Neural crest cell (in vitro differentiated cells): ENCODE measurements around the gene SYNE2. TPM values are rescaled to one million over a fixed set of nuclear protein-coding genes. Genes with fewer than 3 reads are reported as not detected.
A peak's percentile ranks its signal among the peaks of the same experiment; 100 is the strongest.
"Not testable (repeated sequence)": the region's sequence is repeated elsewhere in the genome, so short reads cannot be mapped to it uniquely, and the experiment has no call there.

ENCODE experiments used
- DNase-seq: peaks from one replicate; pipeline ENCODE4 v3.0.0; 2021; ENCODE audit warnings: low read depth, mixed read lengths, low spot score
- H3K27ac Mint-ChIP-seq: one replicate; pipeline ENCODE4 v1.8.0; 2021; ENCODE audit warnings: mild to moderate bottlenecking, mixed read lengths; ENCODE audit not compliant: unreplicated experiment
- H3K27me3 Mint-ChIP-seq: 2 replicates; pipeline ENCODE4 v1.8.0; 2021; ENCODE audit warnings: low read depth, mild to moderate bottlenecking, mixed read lengths
- H3K36me3 Mint-ChIP-seq: 2 replicates; pipeline ENCODE4 v1.8.0; 2021; ENCODE audit warnings: low read depth, mild to moderate bottlenecking, mixed read lengths
- H3K4me1 Mint-ChIP-seq: 2 replicates; pipeline ENCODE4 v1.8.0; 2021; ENCODE audit warnings: mixed read lengths
- H3K4me3 Mint-ChIP-seq: one replicate; pipeline ENCODE4 v1.8.0; 2021; ENCODE audit warnings: mild to moderate bottlenecking, mixed read lengths
- H3K9me3 Mint-ChIP-seq: 2 replicates; pipeline ENCODE4 v1.8.0; 2021; ENCODE audit warnings: mixed read lengths
- CTCF ChIP-seq: fragments of 200-600 bp; sonication (generic); conservative IDR thresholded peaks from 2 replicates; pipeline ENCODE4 v1.5.0; 2021; ENCODE audit warnings: antibody characterized with exemption, mild to moderate bottlenecking
- total RNA-seq: library from RNA; stranded (reverse); gene quantifications from 2 replicates; pipeline ENCODE4 v1.2.1, GENCODE V29; 2021

The SYNE2 gene
- total RNA-seq, 1 donor from 2014 or later, result 84.8 TPM

DNA sequence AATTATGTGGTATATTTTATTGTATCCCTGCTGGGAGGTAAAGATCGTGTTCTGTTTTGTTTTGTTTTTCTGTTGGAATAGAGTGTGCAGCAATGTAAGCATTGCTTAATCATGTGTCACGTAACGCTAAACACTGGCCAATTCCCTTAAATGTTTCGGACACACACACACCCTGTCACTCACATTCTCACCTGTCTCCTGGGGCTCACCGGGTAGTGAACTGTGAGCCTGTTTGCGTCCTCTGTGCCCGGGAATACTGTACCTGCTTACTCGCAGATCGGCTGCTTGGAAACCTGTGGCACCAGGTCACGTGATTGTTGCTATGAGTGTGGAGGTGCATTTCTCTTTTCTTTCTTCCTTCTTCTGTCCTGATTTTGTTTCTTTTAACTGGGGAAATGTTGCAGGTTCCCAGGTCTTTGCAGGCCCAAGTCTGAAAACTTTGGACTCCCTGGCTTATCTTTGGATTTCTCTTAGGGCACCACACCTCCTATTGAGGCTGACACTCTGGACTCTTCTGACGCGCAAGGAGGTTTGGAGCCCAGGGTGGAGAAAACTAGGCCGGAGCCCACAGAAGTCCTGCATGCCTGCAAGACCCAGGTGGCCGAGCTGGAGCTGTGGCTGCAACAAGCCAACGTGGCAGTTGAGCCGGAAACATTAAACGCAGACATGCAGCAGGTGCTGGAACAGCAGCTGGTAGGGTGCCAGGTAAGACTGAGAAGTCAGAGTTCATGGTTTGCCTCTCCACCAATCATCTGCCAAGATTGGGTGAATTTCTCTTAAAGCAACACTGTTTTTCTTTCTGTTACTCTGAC lies 260.3 kb downstream of the SYNE2 start:
- Mint-ChIP-seq H3K27ac (no peak overlapping the region), H3K27me3 (no peaks in the 10 kb centered on the region), H3K4me3 (no peak overlapping the region), H3K36me3 (peaks cover 3% of the 10 kb centered on the region), H3K4me1 (no peaks in the 10 kb centered on the region), H3K9me3 (no peaks in the 10 kb centered on the region)
- no peak for DNase-seq
- no peak for TF ChIP-seq CTCF

DNA sequence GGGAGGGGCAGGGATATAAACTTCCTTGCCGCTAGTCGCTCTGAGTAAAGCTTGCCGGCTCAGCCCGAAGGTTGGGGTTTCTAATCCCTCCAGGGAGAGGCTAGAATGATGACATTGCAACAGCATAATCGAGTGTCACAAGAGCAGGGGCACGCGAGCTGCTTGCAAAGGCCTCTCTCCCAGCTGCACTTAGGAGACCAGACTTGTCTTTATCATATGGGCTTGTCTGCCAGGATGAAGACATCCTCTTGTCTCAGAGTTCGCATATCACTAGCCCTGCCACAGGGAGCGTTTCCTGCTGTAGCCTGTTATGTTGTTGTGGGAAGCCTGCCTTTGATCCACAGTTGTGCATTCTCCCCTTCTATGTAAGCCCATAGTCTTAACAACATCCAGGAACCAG lies 261.4 kb downstream of the SYNE2 start:
- H3K27me3 Mint-ChIP-seq, result no peaks in the 10 kb centered on the region
- H3K27ac Mint-ChIP-seq, result no peak overlapping the region
- H3K4me1 Mint-ChIP-seq, result no peaks in the 10 kb centered on the region
- no peak for DNase-seq
- no peak overlapping the region for H3K4me3 Mint-ChIP-seq
- TF ChIP-seq CTCF, result no peak
- no peaks in the 10 kb centered on the region for H3K9me3 Mint-ChIP-seq
- H3K36me3 Mint-ChIP-seq, result peaks cover 3% of the 10 kb centered on the region

DNA sequence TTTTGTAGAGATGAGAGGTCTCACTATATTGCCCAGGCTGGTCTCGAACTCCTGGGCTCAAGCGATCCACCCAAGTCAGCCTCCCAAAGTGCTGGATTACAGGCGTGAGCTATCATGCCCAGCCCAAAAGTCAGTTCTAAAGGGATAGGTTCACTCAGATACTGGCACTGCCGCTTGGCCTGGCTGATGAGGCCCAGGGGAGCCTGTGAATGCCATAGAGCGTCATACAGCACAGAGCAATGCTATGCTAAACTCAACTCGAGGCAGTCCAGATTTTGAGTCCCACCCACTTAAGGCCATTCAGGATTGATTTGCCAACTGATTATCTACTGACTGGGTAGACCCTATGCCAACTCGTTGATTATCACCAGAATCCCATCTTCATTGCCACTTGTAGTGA lies 262.0 kb downstream of the SYNE2 start:
- H3K27ac Mint-ChIP-seq, result no peak overlapping the region
- no peaks in the 10 kb centered on the region for H3K9me3 Mint-ChIP-seq
- no peak overlapping the region for H3K4me3 Mint-ChIP-seq
- no peaks in the 10 kb centered on the region for H3K27me3 Mint-ChIP-seq
- H3K36me3 Mint-ChIP-seq, result peaks cover 6% of the 10 kb centered on the region
- no peak for TF ChIP-seq CTCF
- no peak for DNase-seq
- H3K4me1 Mint-ChIP-seq, result no peaks in the 10 kb centered on the region

GRCh38 chr14:64115401-64115800 lies 262.6 kb downstream of the SYNE2 start:
- H3K27ac Mint-ChIP-seq, result no peak overlapping the region
- peaks cover 6% of the 10 kb centered on the region for H3K36me3 Mint-ChIP-seq
- no peaks in the 10 kb centered on the region for H3K4me1 Mint-ChIP-seq
- no peak overlapping the region for H3K4me3 Mint-ChIP-seq
- no peaks in the 10 kb centered on the region for H3K9me3 Mint-ChIP-seq
- TF ChIP-seq CTCF, result no peak
- no peak for DNase-seq
- H3K27me3 Mint-ChIP-seq, result no peaks in the 10 kb centered on the region

- DNase-seq, result no peak
- no peak for TF ChIP-seq CTCF
- no peaks in the 10 kb centered on the region for H3K9me3 Mint-ChIP-seq
Measured at GRCh38 chr14:64117671-64118402, 265.0 kb downstream of the SYNE2 start.

DNA sequence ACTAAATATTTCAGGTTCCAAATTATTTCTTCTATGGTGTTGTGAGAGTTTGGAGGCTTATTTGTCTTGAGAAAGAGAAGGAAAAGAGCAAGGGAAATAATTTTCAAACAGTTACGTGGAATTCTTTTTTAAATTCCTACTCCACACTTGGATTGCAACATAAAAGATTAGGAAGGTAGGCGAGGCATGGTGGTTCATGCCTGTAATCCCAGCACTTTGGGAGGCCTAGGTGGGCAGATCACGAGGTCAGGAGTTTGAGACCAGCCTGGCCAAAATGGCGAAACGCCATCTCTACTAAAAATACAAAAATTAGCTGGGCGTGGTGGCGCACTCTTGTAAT lies 265.6 kb downstream of the SYNE2 start:
- not testable (repeated sequence) for H3K27me3 Mint-ChIP-seq, H3K4me1 Mint-ChIP-seq, H3K9me3 Mint-ChIP-seq, H3K4me3 Mint-ChIP-seq, DNase-seq
- peak overlapping the region; percentile 89 for H3K27ac Mint-ChIP-seq
- peaks cover 11% of the 10 kb centered on the region for H3K36me3 Mint-ChIP-seq

More at GRCh38 chr14:64117671-64118402, 265.0 kb downstream of the SYNE2 start:
- H3K4me3 Mint-ChIP-seq, result no peak overlapping the region
- peaks cover 9% of the 10 kb centered on the region for H3K36me3 Mint-ChIP-seq
- H3K4me1 Mint-ChIP-seq, result no peaks in the 10 kb centered on the region
- H3K27ac Mint-ChIP-seq, result peak overlapping the region; percentile 89
- no peaks in the 10 kb centered on the region for H3K27me3 Mint-ChIP-seq
